ENCODE measurements around the gene CFAP119. TPM values are rescaled to one million over a fixed set of nuclear protein-coding genes. Genes with fewer than 3 reads are reported as not detected.

Gene CFAP119
- total RNA-seq, 1 experiment from 2014 or later, result 11.7 TPM

GRCh38 chr16:30720694-30721093 lies 41.2 kb downstream of the CFAP119 start:
- Histone ChIP-seq H3K27me3 (replicated peaks; ENCODE audit: insufficient read depth, low read depth, low read length, poor library complexity) (no peaks in the 10 kb centered on the region), H3K9me3 (ENCODE audit: low read depth, low read length, poor library complexity, severe bottlenecking) (no peaks in the 10 kb centered on the region), H3K4me1 (ENCODE audit: insufficient read depth, low read length, poor library complexity, severe bottlenecking) (no peaks in the 10 kb centered on the region), H3K36me3 (ENCODE audit: insufficient read depth, low read length, poor library complexity, severe bottlenecking) (peaks cover 93% of the 10 kb centered on the region), H3K27ac (ENCODE audit: low read depth, low read length, poor library complexity, severe bottlenecking) (no peak overlapping the region), H3K4me3 (ENCODE audit: low read depth, low read length, poor library complexity, severe bottlenecking) (no peak overlapping the region)
- no TSS peak for BruUV-seq (replicated peaks)
- CTCF ChIA-PET, result no interaction called here
- intact Hi-C loops (cut with micrococcal nuclease; ENCODE audit: unreplicated experiment), result no loop called here
- no peak for DNase-seq (ENCODE audit: low spot score)
- TF ChIP-seq EZH2 (IDR thresholded peaks at IDR 0.05; ENCODE audit: borderline replicate concordance, low read depth, low read length, poor library complexity, severe bottlenecking) (no peak), CTCF (conservative IDR thresholded peaks at IDR 0.05; ENCODE audit: low read depth, low read length) (no peak)
- POLR2A ChIA-PET (ENCODE audit: low non-redundant PET), result no interaction called here

- no TSS peak for BruUV-seq (replicated peaks)
These were observed 41.8 kb downstream of the CFAP119 start for GRCh38 chr16:30720086-30720485.

GRCh38 chr16:30715750-30716445 lies 46.0 kb downstream of the CFAP119 start:
- POLR2A ChIA-PET (ENCODE audit: low non-redundant PET), result no interaction called here
- Histone ChIP-seq H3K4me3 (ENCODE audit: low read depth, low read length, poor library complexity, severe bottlenecking) (no peak overlapping the region), H3K27me3 (replicated peaks; ENCODE audit: insufficient read depth, low read depth, low read length, poor library complexity) (no peaks in the 10 kb centered on the region), H3K9me3 (ENCODE audit: low read depth, low read length, poor library complexity, severe bottlenecking) (no peaks in the 10 kb centered on the region), H3K4me1 (ENCODE audit: insufficient read depth, low read length, poor library complexity, severe bottlenecking) (no peaks in the 10 kb centered on the region), H3K27ac (ENCODE audit: low read depth, low read length, poor library complexity, severe bottlenecking) (peak overlapping the region; percentile 58), H3K36me3 (ENCODE audit: insufficient read depth, low read length, poor library complexity, severe bottlenecking) (peaks cover 90% of the 10 kb centered on the region)
- BruUV-seq (replicated peaks), result no TSS peak
- TF ChIP-seq EZH2 (IDR thresholded peaks at IDR 0.05; ENCODE audit: borderline replicate concordance, low read depth, low read length, poor library complexity, severe bottlenecking), result no peak
- no peak for TF ChIP-seq CTCF (conservative IDR thresholded peaks at IDR 0.05; ENCODE audit: low read depth, low read length)
- CTCF ChIA-PET, result no interaction called here
- intact Hi-C loops (cut with micrococcal nuclease; ENCODE audit: unreplicated experiment), result no loop called here
- peak; percentile 72 for DNase-seq (ENCODE audit: low spot score)

More at GRCh38 chr16:30720086-30720485, 41.8 kb downstream of the CFAP119 start:
- no peaks in the 10 kb centered on the region for H3K27me3 ChIP-seq (replicated peaks; ENCODE audit: insufficient read depth, low read depth, low read length, poor library complexity)
- intact Hi-C loops (cut with micrococcal nuclease; ENCODE audit: unreplicated experiment), result no loop called here
- DNase-seq (ENCODE audit: low spot score), result no peak
- no peaks in the 10 kb centered on the region for H3K4me1 ChIP-seq (ENCODE audit: insufficient read depth, low read length, poor library complexity, severe bottlenecking)
- H3K4me3 ChIP-seq (ENCODE audit: low read depth, low read length, poor library complexity, severe bottlenecking), result no peak overlapping the region
- peaks cover 92% of the 10 kb centered on the region for H3K36me3 ChIP-seq (ENCODE audit: insufficient read depth, low read length, poor library complexity, severe bottlenecking)
- CTCF ChIA-PET, result no interaction called here
- POLR2A ChIA-PET (ENCODE audit: low non-redundant PET), result no interaction called here
- no peaks in the 10 kb centered on the region for H3K9me3 ChIP-seq (ENCODE audit: low read depth, low read length, poor library complexity, severe bottlenecking)
- TF ChIP-seq CTCF (conservative IDR thresholded peaks at IDR 0.05; ENCODE audit: low read depth, low read length) (no peak), EZH2 (IDR thresholded peaks at IDR 0.05; ENCODE audit: borderline replicate concordance, low read depth, low read length, poor library complexity, severe bottlenecking) (no peak)
- no peak overlapping the region for H3K27ac ChIP-seq (ENCODE audit: low read depth, low read length, poor library complexity, severe bottlenecking)
